B cell (primary cell): ENCODE results near the gene GNB5. TPM values are rescaled to one million over a fixed set of nuclear protein-coding genes. Genes with fewer than 3 reads are reported as not detected.

Experiments used
- ATAC-seq: fragments of 200-7000 bp; cut with Tn5 transposase; one replicate; pipeline ENCODE4 v1.10.0; 2021; ENCODE audit warnings: low read depth, mild to moderate bottlenecking, moderate number of reproducible peaks, moderate library complexity
- CTCF ChIA-PET: fragments of 350-600 bp; sonication (Branson Sonifier 250); formaldehyde crosslinking; loops from one replicate; lab custom pipeline; 2021; ENCODE audit warnings: antibody characterized with exemption, inconsistent platforms; lab: Charles Lee
- POLR2A ChIA-PET: fragments of 350-600 bp; sonication (Branson Sonifier 250); formaldehyde crosslinking; loops from one replicate; lab custom pipeline; 2021; ENCODE audit warnings: antibody characterized with exemption; lab: Charles Lee
- DNase-seq: peaks from one replicate; pipeline ENCODE4 v3.0.0; 2013
- H2AFZ ChIP-seq: 2 replicates; pipeline ENCODE4 v1.6.1; 2012; ENCODE audit warnings: mild to moderate bottlenecking, low read depth, low read length; ENCODE audit not compliant: insufficient read depth, poor library complexity, severe bottlenecking
- H3K27ac ChIP-seq, 2 donors: 1 replicate in 1 of 2; 2 replicates in 1 of 2; pipeline ENCODE4 v1.5.1; 2012 to 2013; ENCODE audit warnings: low read length in 2 of 2, mild to moderate bottlenecking in 2 of 2, moderate library complexity in 1 of 2
- H3K27me3 ChIP-seq, 4 experiments: fragments of 200-600 bp in 1 of 4; sonication (generic) in 1 of 4; replicated peaks in 1 of 4; 1 replicate in 2 of 4; 2 replicates in 2 of 4; pipeline versions ENCODE4 v1.6.1 to v1.7.0; 2013 to 2016; ENCODE audit warnings: low read length in 3 of 4, mild to moderate bottlenecking in 2 of 4, mixed read lengths in 1 of 4, moderate library complexity in 1 of 4; ENCODE audit not compliant: insufficient read depth in 4 of 4, control insufficient read depth in 3 of 4; ENCODE audit errors: control extremely low read depth in 1 of 4
- H3K36me3 ChIP-seq, 2 experiments: replicated peaks in 1 of 2; 1 replicate in 1 of 2; 2 replicates in 1 of 2; pipeline versions ENCODE4 v1.6.1 to v1.7.1; 2013; ENCODE audit warnings: low read length in 1 of 2; ENCODE audit not compliant: insufficient read depth in 2 of 2, control insufficient read depth in 1 of 2; ENCODE audit errors: control extremely low read depth in 1 of 2, extremely low read depth in 1 of 2
- H3K4me1 ChIP-seq, 2 donors: fragments of 200-600 bp in 1 of 2; sonication (generic) in 1 of 2; 1 replicate in 1 of 2; 2 replicates in 1 of 2; pipeline versions ENCODE4 v1.5.1 to v1.6.1; 2013 to 2017; ENCODE audit warnings: low read length in 2 of 2; ENCODE audit not compliant: control insufficient read depth in 2 of 2, insufficient read depth in 2 of 2
- H3K4me2 ChIP-seq: replicated peaks from 2 replicates; pipeline ENCODE3; 2012; ENCODE audit warnings: mild to moderate bottlenecking, low read depth, low read length; ENCODE audit not compliant: poor library complexity, severe bottlenecking
- H3K4me3 ChIP-seq, 5 experiments: fragments of 200-600 bp in 1 of 5; sonication (generic) in 1 of 5; 1 replicate in 3 of 5; 2 replicates in 2 of 5; pipeline versions ENCODE4 v1.5.1 to v1.7.0; 2011 to 2016; ENCODE audit warnings: low read length in 4 of 5, mild to moderate bottlenecking in 4 of 5, low read depth in 2 of 5, control low read depth in 1 of 5, moderate library complexity in 1 of 5; ENCODE audit not compliant: insufficient read depth in 1 of 5; ENCODE audit errors: control extremely low read depth in 1 of 5, extremely low read depth in 1 of 5
- H3K79me2 ChIP-seq: fragments of 200-600 bp; sonication (generic); one replicate; pipeline ENCODE4 v1.6.0; 2016; ENCODE audit warnings: low read length; ENCODE audit not compliant: control insufficient read depth, insufficient read depth
- H3K9ac ChIP-seq: fragments of 200-600 bp; sonication (generic); 2 replicates; pipeline ENCODE4 v1.6.1; 2017; ENCODE audit warnings: mild to moderate bottlenecking, low read length, moderate library complexity
- H3K9me3 ChIP-seq, 3 donors: one replicate each; pipeline versions ENCODE4 v1.6.1 to v1.7.1; 2013; ENCODE audit warnings: low read length in 2 of 3; ENCODE audit not compliant: control insufficient read depth in 2 of 3, insufficient read depth in 1 of 3; ENCODE audit errors: control extremely low read depth in 1 of 3
- H4K20me1 ChIP-seq: 2 replicates; pipeline ENCODE4 v1.6.0; 2012; ENCODE audit warnings: mild to moderate bottlenecking, low read length; ENCODE audit not compliant: insufficient read depth, control insufficient read depth, poor library complexity, severe bottlenecking
- H3K27ac Mint-ChIP-seq: one replicate; pipeline ENCODE4 v1.8.0; 2021; ENCODE audit warnings: mixed read lengths
- H3K27me3 Mint-ChIP-seq: one replicate; pipeline ENCODE4 v1.8.0; 2021; ENCODE audit warnings: mixed read lengths
- H3K4me1 Mint-ChIP-seq: one replicate; pipeline ENCODE4 v1.8.0; 2021; ENCODE audit warnings: mixed read lengths
- H3K4me3 Mint-ChIP-seq: one replicate; pipeline ENCODE4 v1.8.0; 2021; ENCODE audit warnings: mixed read lengths
- H3K9me3 Mint-ChIP-seq: one replicate; pipeline ENCODE4 v1.8.0; 2022; ENCODE audit warnings: mixed read lengths; ENCODE audit not compliant: insufficient read depth
- EZH2 ChIP-seq: IDR thresholded peaks from 2 replicates; pipeline ENCODE4 v1.6.1; 2012; ENCODE audit warnings: borderline replicate concordance, low read depth, mild to moderate bottlenecking, moderate library complexity, low read length; ENCODE audit not compliant: insufficient read depth, poor library complexity, severe bottlenecking
- WGBS: methylation state at CpG from one replicate; pipeline ENCODE4 v1.1.5; 2013; ENCODE audit warnings: missing lambda C conversion rate; ENCODE audit not compliant: insufficient coverage; 5-methylcytosine and 5-hydroxymethylcytosine counted together
- intact Hi-C: fragments of 100-400 bp; cut with micrococcal nuclease; formaldehyde crosslinking; loops from one replicate; pipeline ENCODE4 v1.10.0; 2022
- polyA plus RNA-seq: library from polyadenylated mRNA; depleted of rRNA; stranded (reverse); fragments of >200 nt; gene quantifications from 2 replicates; pipeline ENCODE4 v1.2.3, GENCODE V29; 2012
- total RNA-seq, 2 donors: library from RNA; stranded (reverse); fragments of 120-200 nt in 1 of 2; gene quantifications; 1 replicate in 1 of 2; 2 replicates in 1 of 2; pipeline versions ENCODE4 v1.2.3 to v1.2.4, GENCODE V29; 2013 to 2022
- TF ChIP-seq, protein P1 (sequence below): fragments of 200-600 bp; IDR thresholded peaks from one replicate; pipeline ENCODE4 v1.8.0; 2022; ENCODE audit warnings: antibody characterized with exemption, mild to moderate bottlenecking

Gene GNB5
- total and polyA plus RNA-seq, 2 donors (not counting 1 experiment from before 2014, with no cell fraction given), result 58.5 to 142 TPM

DNA sequence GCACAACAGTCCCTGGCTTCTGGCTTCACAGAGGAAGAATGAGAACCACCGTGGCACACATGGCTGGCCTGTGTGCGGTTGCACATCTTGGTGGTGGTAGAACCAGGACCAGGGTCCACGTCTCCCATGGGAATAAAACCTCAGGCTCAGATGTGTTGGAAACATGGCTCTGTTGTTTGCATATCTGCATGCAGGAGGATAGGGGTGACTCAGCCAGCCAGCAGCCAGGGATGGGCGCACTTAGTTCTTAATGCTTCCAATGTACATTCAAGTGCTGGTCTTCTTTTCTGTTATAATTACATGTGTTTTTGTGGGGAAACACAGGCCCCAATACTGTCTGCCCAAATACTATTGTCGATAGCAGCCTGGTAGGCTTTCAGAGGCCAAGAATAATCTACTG is 42.8 kb downstream of the GNB5 start:
- Histone ChIP-seq H3K9me3 (no peaks in the 10 kb centered on the region), H3K36me3 (peaks cover 0 to 89% of the 10 kb centered on the region in 2 experiments), H4K20me1 (no peaks in the 10 kb centered on the region), H3K9ac (no peak overlapping the region), H3K79me2 (no peaks in the 10 kb centered on the region), H3K27ac (no peak overlapping the region), H3K4me2 (no peak overlapping the region), H2AFZ (no peak overlapping the region), H3K27me3 (no peaks in the 10 kb centered on the region), H3K4me1 (peaks cover 0 to 11% of the 10 kb centered on the region in 2 donors), H3K4me3 (no peak overlapping the region)
- 92% methylated on average over 4 of the region's 5 CpGs for WGBS
- TF ChIP-seq, protein P1, sequence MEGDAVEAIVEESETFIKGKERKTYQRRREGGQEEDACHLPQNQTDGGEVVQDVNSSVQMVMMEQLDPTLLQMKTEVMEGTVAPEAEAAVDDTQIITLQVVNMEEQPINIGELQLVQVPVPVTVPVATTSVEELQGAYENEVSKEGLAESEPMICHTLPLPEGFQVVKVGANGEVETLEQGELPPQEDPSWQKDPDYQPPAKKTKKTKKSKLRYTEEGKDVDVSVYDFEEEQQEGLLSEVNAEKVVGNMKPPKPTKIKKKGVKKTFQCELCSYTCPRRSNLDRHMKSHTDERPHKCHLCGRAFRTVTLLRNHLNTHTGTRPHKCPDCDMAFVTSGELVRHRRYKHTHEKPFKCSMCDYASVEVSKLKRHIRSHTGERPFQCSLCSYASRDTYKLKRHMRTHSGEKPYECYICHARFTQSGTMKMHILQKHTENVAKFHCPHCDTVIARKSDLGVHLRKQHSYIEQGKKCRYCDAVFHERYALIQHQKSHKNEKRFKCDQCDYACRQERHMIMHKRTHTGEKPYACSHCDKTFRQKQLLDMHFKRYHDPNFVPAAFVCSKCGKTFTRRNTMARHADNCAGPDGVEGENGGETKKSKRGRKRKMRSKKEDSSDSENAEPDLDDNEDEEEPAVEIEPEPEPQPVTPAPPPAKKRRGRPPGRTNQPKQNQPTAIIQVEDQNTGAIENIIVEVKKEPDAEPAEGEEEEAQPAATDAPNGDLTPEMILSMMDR, result no peak
- TF ChIP-seq EZH2, result no peak
- CTCF ChIA-PET, result interaction anchor here (1.2 kb wide), 1 partner anchor 79 kb away, joined by 4 read pairs; no protein-coding TSS in a partner anchor
- no peak for DNase-seq
- no peaks in the 10 kb centered on the region for H3K9me3 Mint-ChIP-seq
- no peak for ATAC-seq
- H3K27ac Mint-ChIP-seq, result no peak overlapping the region
- peaks cover 12% of the 10 kb centered on the region for H3K4me1 Mint-ChIP-seq
- intact Hi-C loops, result no loop called here
- POLR2A ChIA-PET, result no interaction called here
- H3K4me3 Mint-ChIP-seq, result no peak overlapping the region
- H3K27me3 Mint-ChIP-seq, result no peaks in the 10 kb centered on the region

DNA sequence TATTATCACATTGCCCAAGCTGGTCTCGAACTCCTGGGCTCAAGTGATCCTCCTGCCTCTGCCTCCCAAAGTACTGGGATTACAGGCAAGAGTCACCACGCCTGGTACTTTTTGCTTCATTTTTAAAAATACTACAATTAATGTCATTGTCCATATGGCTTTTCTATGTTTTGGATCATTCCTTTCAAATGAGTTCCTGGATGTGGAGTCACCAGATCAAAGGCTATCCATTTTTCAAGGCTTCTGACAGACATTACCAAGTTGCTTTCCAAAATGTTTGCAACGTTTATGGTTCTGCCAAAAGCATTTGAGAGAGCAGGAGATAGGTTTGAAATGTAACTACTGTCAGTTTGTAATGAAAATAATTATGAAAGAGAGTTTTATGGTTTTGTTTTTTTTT is 44.4 kb downstream of the GNB5 start:
- peaks cover 0 to 11% of the 10 kb centered on the region in 2 donors for H3K4me1 ChIP-seq
- Mint-ChIP-seq H3K9me3 (no peaks in the 10 kb centered on the region), H3K27ac (no peak overlapping the region), H3K4me1 (peaks cover 12% of the 10 kb centered on the region), H3K4me3 (no peak overlapping the region), H3K27me3 (no peaks in the 10 kb centered on the region)
- H3K9ac ChIP-seq, result no peak overlapping the region
- no peaks in the 10 kb centered on the region for H3K9me3 ChIP-seq
- ChIA-PET CTCF (interaction anchor here (0.7 kb wide), 1 partner anchor 908 kb away, joined by 4 read pairs; no protein-coding TSS in a partner anchor), POLR2A (no interaction called here)
- H3K4me3 ChIP-seq, result no peak overlapping the region
- no peaks in the 10 kb centered on the region for H3K79me2 ChIP-seq
- WGBS, result 100% methylated on average over 1 of the region's 3 CpGs
- H3K36me3 ChIP-seq, result peaks cover 0 to 86% of the 10 kb centered on the region in 2 experiments
- no peak overlapping the region for H3K27ac ChIP-seq
- no peaks in the 10 kb centered on the region for H4K20me1 ChIP-seq
- intact Hi-C loops, result no loop called here
- TF ChIP-seq, protein P1, result no peak
- no peak for TF ChIP-seq EZH2
- H3K4me2 ChIP-seq, result no peak overlapping the region
- no peak for ATAC-seq
- H3K27me3 ChIP-seq, result no peaks in the 10 kb centered on the region
- DNase-seq, result no peak
- no peak overlapping the region for H2AFZ ChIP-seq
